NCI-H2196 (cell line): ENCODE results near the gene THRSP.
"Not testable (repeated sequence)": the region's sequence is repeated elsewhere in the genome, so short reads cannot be mapped to it uniquely, and the experiment has no call there.

Source experiments
- DNase-seq: peaks from one replicate; lab custom pipeline; 2025; ENCODE audit not compliant: unreplicated experiment; lab: John Stamatoyannopoulos, UW

THRSP gene

DNA sequence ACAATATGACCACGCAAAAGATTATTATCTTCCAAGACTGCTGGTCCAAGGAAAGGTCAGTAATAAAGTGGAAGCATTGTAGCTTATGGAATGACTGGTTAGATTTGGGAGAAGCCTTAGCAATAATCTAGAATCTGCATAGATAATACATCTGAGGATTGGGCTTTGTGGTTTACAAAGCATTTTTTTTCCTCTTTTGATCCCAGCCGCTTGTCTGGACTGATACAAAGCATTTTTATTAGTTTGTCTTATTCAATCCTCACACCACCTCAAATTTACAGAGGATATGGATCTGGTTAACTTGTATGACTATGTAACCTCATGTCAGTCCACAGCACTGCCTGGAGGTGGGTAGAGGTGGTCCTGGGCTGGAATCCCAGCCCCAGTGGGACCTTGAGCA, 990 bp upstream of the THRSP start:
- DNase-seq: no peak

DNA sequence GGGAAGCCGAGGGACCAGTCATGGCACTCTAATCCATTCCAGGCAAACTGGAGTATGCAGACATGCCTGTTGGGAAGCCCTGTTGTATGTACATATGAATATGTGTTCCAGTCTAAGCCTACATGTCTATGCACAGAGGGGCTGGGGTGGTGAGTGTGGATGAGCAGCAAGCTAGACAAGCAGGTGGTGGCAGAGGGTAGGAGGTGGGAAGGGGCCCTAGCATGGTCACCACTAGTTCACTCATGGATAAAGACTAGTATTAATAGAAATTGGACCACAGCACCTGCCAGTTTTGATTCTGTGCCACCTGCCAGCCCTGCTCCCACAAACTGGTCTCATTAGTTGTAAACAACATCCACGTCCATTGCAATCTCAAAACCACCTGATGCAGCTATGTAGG, 1.5 kb downstream of the THRSP start:
- no peak for DNase-seq

- no peak for DNase-seq
Observed at GRCh38 chr11:78066471-78066870, 2.8 kb downstream of the THRSP start.

DNA sequence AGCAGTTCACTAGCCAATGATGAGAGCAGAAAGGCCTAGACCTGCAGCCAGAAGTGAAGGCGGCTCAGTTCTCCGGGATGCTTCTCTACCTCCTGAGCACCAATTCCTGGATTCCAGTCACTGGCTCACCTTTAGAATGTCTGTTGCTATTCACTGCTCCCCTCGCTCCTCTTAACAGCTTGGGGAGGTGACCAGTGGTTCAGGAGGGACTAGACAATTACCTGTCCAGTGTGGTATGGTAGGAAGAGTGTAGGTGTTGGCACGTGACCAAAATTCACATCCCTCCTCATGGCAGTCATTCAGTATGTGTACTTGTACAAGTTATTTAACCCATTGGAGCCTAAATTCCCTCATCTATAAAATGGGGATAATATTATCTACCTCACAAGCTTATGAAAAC, 4.0 kb downstream of the THRSP start:
- DNase-seq: no peak

GRCh38 chr11:78069465-78069864, 5.8 kb downstream of the THRSP start:
- peak; percentile 64 for DNase-seq

DNA sequence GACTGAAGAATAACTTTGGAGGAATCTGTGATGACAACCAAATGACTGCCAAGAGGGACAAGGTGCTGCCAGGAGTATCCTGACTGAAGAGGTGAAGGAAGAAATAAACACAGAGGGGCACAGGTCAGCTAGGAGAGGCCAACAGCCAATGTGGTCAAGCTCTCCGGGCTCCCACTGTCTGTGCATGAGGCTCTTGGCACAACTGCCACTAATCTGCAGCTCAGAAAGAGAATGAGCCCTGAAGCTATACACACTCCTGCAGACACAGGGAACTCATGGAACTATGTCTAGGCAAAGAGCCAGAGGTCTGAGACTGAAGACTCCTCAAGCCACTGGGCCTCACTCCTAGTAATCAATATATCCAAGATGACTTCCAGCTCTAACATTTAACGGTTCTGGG, 7.0 kb downstream of the THRSP start:
- no peak for DNase-seq

DNA sequence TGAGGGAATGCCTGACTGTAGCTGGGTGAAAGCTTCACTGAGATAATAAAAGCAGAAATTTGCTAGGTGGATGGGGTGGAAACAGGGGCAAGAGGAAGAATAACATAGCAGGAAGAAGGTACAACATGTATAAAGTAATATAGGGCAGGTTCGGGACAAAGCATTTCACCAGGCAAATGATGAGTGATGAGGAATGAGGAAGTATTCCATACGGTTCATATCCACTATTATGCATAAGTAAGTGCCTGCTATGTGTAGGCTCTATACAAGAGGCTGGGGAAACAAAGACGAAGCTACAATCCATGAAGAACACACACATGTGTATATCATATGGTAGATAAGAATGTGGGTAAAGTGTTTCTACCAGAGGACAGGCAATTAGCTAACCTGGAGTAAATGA, 8.1 kb downstream of the THRSP start:
- no peak for DNase-seq

- DNase-seq: no peak
Observed at GRCh38 chr11:78072455-78072854, 8.8 kb downstream of the THRSP start.

GRCh38 chr11:78074756-78075155, 11.1 kb downstream of the THRSP start:
- peak; percentile 13 for DNase-seq

GRCh38 chr11:78076733-78077403, 13.2 kb downstream of the THRSP start:
- DNase-seq: no peak

DNA sequence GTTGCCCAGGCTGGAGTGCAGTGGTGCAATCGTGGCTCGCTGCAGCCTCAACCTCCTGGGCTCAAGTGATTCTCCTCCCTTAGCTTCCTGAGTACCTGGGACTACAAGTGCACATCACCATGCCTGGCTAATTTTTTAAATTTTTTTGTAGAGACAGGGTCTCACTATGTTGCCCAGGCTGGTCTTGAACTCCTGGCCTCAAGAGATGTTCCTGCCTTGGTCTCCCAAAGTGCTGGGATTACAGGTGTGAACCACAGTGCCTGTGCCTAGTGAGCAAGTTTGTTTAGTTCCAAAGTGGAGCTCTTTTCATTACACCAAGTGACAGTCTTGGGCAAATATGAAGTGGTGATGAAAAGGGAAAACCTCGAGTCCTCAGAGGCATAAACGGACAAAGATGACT, 13.9 kb downstream of the THRSP start:
- not testable (repeated sequence) for DNase-seq

GRCh38 chr11:78078218-78079167, 14.8 kb downstream of the THRSP start:
- DNase-seq: no peak

DNA sequence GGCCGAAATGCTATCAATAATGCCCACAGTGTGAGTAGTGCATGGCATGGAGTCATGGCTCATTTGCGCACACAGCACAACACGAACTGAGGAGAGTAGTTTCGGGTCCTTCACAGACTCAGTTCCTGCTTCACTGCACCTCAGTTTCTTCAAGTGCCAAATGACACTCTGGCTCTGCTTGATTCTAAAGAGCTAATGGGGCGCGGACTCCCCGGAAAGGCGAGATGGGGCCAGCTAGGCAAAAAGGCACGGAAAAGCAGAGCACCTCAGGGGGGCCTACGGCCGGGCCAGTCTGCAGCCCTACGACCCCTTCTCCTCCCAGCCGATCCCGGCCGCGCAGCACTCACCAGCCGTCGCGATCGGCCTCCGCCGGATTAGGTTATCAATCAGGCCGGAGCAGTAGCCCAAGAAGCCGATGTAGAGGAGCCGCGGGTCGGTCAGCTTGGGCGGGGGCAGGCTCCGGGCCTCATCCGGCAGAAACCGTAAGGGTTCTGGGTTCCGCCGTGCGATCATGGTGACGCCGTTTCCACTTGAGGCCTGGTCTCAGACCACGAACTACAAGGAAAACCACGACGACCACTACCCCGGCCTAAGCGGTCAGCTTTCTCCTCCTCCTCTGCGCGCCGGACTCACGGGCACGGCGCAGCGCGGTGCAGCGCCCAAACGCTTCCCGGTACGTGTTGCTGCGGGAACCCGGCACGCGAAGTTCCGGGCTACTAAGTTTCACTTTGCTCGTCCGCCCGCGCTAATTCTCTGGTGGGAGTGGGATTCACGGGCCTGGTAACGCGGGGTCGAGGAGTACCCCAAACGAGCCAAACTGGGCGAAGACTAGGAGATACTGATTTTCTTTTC, 15.8 kb downstream of the THRSP start, which contains the start of gene NDUFC2:
Gene NDUFC2 (minus strand): TSS at position 631 of the 852 bp plus-strand sequence. CDS start 118 bp downstream, at position 513.
- DNase-seq: peak; percentile 78

GRCh38 chr11:78080084-78080817, 16.6 kb downstream of the THRSP start:
- peak; percentile 70 for DNase-seq

- DNase-seq: no peak
Observed at GRCh38 chr11:78080818-78081495, 17.3 kb downstream of the THRSP start.

- DNase-seq: no peak
Observed at GRCh38 chr11:78081583-78081982, 17.9 kb downstream of the THRSP start.

- no peak for DNase-seq
Observed at GRCh38 chr11:78082146-78082545, 18.5 kb downstream of the THRSP start.

GRCh38 chr11:78083021-78083420, 19.4 kb downstream of the THRSP start:
- no peak for DNase-seq

- DNase-seq: not testable (repeated sequence)
Observed at GRCh38 chr11:78084506-78084905, 20.8 kb downstream of the THRSP start.

GRCh38 chr11:78085972-78086371, 22.3 kb downstream of the THRSP start:
- DNase-seq: no peak
